Suprapubic skin (tissue), 4 donors: Measurements from ENCODE around the gene CPA2.

Experiments used
- EP300 ChIP-seq: sonication (generic); formaldehyde crosslinking; IDR thresholded peaks from one replicate; pipeline ENCODE4 v1.6.1; 2017; ENCODE audit warnings: antibody characterized with exemption
- POLR2A ChIP-seq, 2 donors: fragments of 450-650 bp; IDR thresholded peaks; one replicate each; pipeline ENCODE4 v1.6.1; 2017; ENCODE audit warnings: antibody characterized with exemption in 2 of 2, mild to moderate bottlenecking in 2 of 2, moderate library complexity in 2 of 2
- POLR2AphosphoS5 ChIP-seq, 3 donors: sonication (generic); formaldehyde crosslinking; IDR thresholded peaks; one replicate each; pipeline ENCODE4 v1.6.1; 2017; ENCODE audit warnings: antibody characterized with exemption in 3 of 3
- TF ChIP-seq, protein P1 (sequence below), 2 donors: fragments of 200-600 bp in 1 of 2; fragments of 450-650 bp in 1 of 2; sonication (generic) in 1 of 2; IDR thresholded peaks; one replicate each; pipeline ENCODE4 v1.5.1; 2016 to 2019; ENCODE audit warnings: antibody characterized with exemption in 2 of 2, mild to moderate bottlenecking in 1 of 2, moderate library complexity in 1 of 2

- TF ChIP-seq, protein P1, sequence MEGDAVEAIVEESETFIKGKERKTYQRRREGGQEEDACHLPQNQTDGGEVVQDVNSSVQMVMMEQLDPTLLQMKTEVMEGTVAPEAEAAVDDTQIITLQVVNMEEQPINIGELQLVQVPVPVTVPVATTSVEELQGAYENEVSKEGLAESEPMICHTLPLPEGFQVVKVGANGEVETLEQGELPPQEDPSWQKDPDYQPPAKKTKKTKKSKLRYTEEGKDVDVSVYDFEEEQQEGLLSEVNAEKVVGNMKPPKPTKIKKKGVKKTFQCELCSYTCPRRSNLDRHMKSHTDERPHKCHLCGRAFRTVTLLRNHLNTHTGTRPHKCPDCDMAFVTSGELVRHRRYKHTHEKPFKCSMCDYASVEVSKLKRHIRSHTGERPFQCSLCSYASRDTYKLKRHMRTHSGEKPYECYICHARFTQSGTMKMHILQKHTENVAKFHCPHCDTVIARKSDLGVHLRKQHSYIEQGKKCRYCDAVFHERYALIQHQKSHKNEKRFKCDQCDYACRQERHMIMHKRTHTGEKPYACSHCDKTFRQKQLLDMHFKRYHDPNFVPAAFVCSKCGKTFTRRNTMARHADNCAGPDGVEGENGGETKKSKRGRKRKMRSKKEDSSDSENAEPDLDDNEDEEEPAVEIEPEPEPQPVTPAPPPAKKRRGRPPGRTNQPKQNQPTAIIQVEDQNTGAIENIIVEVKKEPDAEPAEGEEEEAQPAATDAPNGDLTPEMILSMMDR (IDR thresholded peaks at IDR 0.05) = no peak
- no peak for TF ChIP-seq POLR2A (IDR thresholded peaks at IDR 0.05)
- no peak for TF ChIP-seq POLR2AphosphoS5 (IDR thresholded peaks at IDR 0.05)
- no peak for TF ChIP-seq EP300
Measured at GRCh38 chr7:130333832-130334231, 67.2 kb downstream of the CPA2 start.
